GM12864 (cell line): Measurements from ENCODE around the gene RAB3D.
"Not testable (repeated sequence)": the region's sequence is repeated elsewhere in the genome, so short reads cannot be mapped to it uniquely, and the experiment has no call there.

Experiments used
- DNase-seq: peaks from one replicate; pipeline ENCODE4 v3.0.0-alpha.2; 2011; ENCODE audit warnings: low read depth
- H3K4me3 ChIP-seq: 2 replicates; pipeline ENCODE4 v1.5.1; 2011; ENCODE audit warnings: mild to moderate bottlenecking, low read depth, low read length, control low read depth
- TF ChIP-seq, protein P1 (sequence below): IDR thresholded peaks from 2 replicates; pipeline ENCODE4 v1.5.1; 2011; ENCODE audit warnings: low read depth, mild to moderate bottlenecking, moderate library complexity, low read length, control low read depth, inconsistent platforms; ENCODE audit errors: missing control alignments

The RAB3D gene

DNA sequence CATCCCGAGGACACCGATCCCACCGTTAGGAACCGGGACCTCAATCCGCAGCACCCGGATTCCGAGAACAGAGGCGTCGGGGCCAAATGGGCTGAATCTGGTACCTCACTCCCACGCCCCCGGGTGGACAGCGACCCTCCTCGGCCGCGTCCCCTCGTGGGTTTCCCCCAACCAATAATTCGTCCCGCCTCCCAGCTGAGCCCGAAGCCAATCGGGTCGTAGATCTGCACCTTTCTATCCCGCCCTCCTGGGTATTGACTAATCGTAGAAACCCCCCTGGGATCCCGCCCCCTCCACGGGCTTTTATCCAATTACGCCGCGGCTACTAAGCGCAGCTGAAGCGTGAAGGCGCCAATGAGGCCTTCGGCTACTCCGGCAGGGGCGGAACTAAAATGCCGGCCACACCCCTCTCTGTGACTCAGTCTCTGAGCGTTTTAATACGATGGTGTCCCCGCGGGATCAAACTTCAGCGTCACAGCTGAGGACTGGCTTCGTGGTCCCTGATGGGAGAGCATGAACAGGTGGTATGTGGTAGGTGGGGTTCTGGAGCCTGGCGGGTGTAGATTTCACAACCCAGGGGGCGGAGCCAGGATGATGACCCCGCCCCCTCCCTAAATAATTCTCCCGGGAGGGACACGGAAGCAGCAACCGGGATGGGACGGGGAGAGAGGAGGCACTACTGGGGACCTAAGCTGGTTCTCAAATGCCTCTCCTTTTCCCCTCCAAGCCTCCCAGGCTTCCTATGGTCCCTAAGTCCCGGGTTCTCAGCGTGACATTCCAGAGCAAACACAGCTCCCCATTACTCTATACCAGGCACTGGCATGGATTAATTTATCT is 6.9 kb upstream of the RAB3D start, which contains the start of the genes CCDC159 and TMEM205:
Gene CCDC159, plus strand, starts transcription at position 416 of the 837 bp plus-strand sequence. Its CDS starts 88 bp downstream, at position 504.
Gene TMEM205, minus strand, starts transcription at position 165 of the 837 bp plus-strand sequence. CDS start 649 bp downstream, outside the sequence.
- TF ChIP-seq, protein P1, sequence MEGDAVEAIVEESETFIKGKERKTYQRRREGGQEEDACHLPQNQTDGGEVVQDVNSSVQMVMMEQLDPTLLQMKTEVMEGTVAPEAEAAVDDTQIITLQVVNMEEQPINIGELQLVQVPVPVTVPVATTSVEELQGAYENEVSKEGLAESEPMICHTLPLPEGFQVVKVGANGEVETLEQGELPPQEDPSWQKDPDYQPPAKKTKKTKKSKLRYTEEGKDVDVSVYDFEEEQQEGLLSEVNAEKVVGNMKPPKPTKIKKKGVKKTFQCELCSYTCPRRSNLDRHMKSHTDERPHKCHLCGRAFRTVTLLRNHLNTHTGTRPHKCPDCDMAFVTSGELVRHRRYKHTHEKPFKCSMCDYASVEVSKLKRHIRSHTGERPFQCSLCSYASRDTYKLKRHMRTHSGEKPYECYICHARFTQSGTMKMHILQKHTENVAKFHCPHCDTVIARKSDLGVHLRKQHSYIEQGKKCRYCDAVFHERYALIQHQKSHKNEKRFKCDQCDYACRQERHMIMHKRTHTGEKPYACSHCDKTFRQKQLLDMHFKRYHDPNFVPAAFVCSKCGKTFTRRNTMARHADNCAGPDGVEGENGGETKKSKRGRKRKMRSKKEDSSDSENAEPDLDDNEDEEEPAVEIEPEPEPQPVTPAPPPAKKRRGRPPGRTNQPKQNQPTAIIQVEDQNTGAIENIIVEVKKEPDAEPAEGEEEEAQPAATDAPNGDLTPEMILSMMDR = peak; percentile 16
- DNase-seq = peak; percentile 97
- H3K4me3 ChIP-seq = peak within 1 kb of the TSS; percentile 67

DNA sequence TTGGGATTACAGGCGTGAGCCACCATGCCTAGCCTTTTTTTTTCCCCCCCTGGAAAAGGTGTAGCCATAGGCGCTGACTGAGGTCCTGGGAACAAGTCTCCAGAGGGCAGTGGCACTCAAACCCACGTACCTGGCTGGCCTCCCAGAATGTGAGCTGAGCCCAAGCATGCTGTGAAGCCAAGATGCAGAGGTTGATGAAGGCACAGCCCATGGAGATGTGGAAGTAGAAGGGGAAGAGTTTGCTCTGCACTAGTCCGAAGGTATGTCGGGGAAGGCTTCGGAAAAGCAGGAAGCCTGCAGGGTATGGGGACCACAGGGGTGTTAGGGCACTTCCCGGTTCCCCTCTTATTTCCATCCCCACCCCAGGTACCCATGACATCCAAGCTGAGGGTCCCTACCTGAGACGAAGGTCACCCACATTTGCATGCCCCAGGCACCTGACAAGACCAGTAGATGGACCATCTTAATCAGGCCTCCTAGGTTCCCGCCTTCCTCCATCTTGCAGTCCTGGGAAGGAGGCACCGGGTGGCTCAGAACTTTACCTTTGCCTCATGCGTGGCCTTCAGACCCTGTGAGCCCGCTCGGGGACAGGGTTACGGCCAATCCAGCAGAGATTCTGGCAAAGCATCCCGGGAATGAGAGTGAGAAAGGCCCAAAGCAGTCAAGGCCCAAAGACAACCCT is 5.8 kb upstream of the RAB3D start:
- TF ChIP-seq, protein P1 = no peak
- no peak for DNase-seq
- peak overlapping the region; percentile 67 for H3K4me3 ChIP-seq

DNA sequence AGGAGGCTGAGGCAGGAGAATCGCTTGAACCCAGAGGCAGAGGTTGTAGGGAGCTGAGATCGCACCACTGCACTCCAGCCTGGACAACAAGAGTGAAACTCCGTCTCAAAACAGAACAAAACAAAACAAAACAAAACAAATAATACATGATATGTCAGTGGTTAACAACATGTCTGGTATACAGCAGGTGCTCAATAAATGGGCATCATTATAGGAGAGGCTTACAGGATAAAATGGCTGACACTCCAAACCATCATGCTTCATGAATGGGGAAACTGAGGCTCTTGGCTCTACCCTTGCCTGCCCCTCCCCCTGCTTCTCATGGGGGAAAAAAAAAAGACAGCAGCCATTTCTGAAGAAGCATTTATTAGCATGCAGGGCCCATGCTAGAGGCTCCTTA is 3.0 kb upstream of the RAB3D start:
- TF ChIP-seq, protein P1 = no peak
- H3K4me3 ChIP-seq = no peak overlapping the region

DNA sequence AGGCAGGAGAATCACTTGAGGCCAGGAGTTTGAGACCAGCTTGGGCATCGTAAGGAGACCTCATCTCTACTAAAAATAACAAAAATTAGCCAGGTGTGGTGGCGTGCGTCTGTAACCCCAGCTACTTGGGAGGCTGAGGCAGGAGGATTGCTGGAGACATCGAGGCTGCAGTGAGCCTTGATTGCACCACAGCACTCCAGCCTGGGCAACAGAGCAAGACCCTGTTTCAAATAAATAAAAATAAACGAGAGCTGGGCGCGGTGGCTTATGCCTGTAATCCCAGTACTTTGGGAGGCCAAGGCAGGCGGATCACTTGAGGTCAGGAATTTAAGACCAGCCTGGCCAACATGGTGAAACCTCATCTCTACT is 626 bp upstream of the RAB3D start:
- DNase-seq = not testable (repeated sequence)
- peak overlapping the region; percentile 61 for H3K4me3 ChIP-seq

More for the DNA sequence above, 3.0 kb upstream of the RAB3D start:
- DNase-seq = no peak

DNA sequence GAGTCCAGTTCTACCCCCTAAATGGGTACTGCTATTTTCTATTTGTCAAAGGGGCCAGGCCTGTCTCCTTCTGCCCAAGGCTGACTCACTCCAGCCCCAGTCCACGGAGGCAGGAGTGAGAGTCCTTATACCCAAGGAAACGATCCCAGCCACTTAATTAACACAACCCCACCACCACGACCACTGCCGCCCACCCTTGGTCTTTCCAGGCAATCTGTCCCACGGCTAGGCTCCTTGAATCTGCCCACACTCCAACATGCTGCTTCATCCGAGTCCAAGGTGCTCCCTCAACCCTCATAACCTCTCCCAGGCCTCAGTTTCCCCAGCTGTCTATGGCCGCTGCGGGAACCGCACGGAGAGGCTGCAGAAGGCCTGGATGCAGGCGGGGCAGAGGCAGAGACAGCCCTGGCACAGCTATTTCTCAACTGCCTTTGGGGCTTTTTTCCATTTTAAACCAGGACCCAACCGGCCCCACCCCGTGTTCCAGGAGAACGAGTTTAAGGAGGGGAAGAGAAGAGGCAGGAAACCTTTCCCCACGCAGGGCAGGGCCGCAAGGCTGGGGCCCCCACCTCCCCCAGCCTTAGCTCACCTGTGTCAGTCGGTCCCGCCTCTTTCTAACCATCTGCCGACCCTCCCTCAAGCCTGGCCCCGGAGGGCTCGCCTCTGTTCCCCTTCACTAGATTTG is 746 bp downstream of the RAB3D start:
- DNase-seq = no peak
- TF ChIP-seq, protein P1 = no peak
- peak overlapping the region; percentile 61 for H3K4me3 ChIP-seq

DNA sequence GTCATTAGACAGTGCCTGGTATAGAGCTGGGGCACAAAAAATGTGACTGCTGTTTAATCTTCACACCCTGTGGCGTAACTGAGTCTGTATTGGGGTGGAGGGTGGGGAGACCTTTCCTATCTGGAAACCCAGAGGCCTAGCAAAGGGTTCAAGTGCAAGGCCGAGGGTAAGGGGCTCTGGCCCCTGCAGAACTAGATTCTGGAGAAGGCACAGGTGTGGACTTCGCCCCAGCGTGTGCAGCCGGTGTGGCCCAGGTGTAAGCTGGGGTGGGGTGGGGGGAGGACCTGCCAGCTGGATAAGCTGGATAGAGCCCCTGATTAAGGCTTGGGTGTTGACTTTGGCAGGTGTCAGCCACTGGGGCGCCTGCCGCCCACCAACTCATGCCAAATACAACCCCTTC is 1.3 kb downstream of the RAB3D start:
- H3K4me3 ChIP-seq = no peak overlapping the region
- TF ChIP-seq, protein P1 = no peak
- DNase-seq = no peak

DNA sequence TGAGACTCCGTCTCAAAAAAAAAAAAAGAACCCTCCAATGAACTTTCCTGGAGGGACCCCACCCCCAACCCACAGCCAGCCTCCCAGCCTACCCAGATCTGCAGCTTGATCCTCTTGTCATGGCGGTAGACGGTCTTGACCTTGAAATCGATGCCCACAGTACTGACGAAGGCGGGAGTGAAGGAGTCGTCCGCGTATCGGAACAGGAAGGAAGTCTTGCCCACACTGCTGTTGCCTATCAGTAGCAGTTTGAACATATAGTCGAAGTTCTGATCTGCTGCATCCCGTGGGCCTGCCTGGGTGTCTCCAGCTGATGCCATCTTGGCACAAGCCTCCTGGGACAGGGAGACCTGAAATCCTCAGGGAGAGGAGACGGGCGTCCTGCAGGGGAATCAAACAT is 2.4 kb downstream of the RAB3D start:
- no peak overlapping the region for H3K4me3 ChIP-seq
- TF ChIP-seq, protein P1 = no peak
- no peak for DNase-seq
